GM23338 (cell line): ENCODE measurements around the gene ZDHHC18.

Source experiments
- CTCF ChIP-seq, 2 experiments: fragments of 200-600 bp in 1 of 2; sonication (generic) in 1 of 2; conservative IDR thresholded peaks; 2 replicates each; pipeline versions ENCODE4 v1.5.1 to v1.6.1; 2016 to 2017; ENCODE audit warnings: antibody characterized with exemption in 2 of 2, low read depth in 2 of 2, mild to moderate bottlenecking in 2 of 2, moderate library complexity in 1 of 2
- EZH2 ChIP-seq: fragments of 200-600 bp; sonication (generic); IDR thresholded peaks from one replicate; pipeline ENCODE4 v1.8.0; 2017; ENCODE audit warnings: antibody characterized with exemption, mild to moderate bottlenecking, low read depth; ENCODE audit not compliant: unreplicated experiment
- EZH2phosphoT487 ChIP-seq: fragments of 200-600 bp; sonication (generic); IDR thresholded peaks from one replicate; pipeline ENCODE4 v1.8.1; 2018; ENCODE audit warnings: antibody characterized with exemption; ENCODE audit not compliant: unreplicated experiment
- POLR2AphosphoS5 ChIP-seq: IDR thresholded peaks from 2 replicates; pipeline ENCODE4 v1.6.1; 2016; ENCODE audit warnings: antibody characterized with exemption, low read depth
- REST ChIP-seq: IDR thresholded peaks from one replicate; pipeline ENCODE4 v1.6.1; 2018; ENCODE audit warnings: antibody characterized with exemption; ENCODE audit not compliant: unreplicated experiment

- no peak for TF ChIP-seq CTCF (conservative IDR thresholded peaks at IDR 0.05; ENCODE audit: low read depth in 2 of 2)
- no peak for TF ChIP-seq POLR2AphosphoS5
- TF ChIP-seq EZH2phosphoT487 = no peak
- no peak for TF ChIP-seq REST
- TF ChIP-seq EZH2 = no peak
Measured at GRCh38 chr1:26848499-26848898, 22.0 kb downstream of the ZDHHC18 start.
